ENCODE measurements around the gene NFE2L3. TPM values are rescaled to one million over a fixed set of nuclear protein-coding genes. Genes with fewer than 3 reads are reported as not detected.

Gene NFE2L3
- total RNA-seq, 1 donor from 2014 or later: 5.2 TPM

DNA sequence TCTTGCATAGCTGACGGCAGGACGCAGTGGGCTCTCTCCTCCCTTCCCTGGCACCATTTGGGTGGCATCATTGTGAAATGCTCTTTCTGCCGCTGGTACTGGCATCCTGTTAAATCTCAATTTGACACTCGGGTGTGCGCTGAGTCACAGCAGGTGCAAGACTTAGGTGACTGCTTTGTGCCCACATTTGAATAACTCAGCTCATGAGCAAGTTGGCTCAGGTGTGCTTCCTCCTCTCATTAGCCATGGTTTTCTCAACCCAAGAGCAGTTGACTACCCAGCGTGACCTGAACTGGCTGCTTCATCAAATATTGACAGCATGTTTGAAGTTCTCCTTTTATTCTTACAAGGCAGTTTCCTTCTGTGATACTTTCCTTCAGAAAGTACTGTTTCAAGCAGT is 24.6 kb upstream of the NFE2L3 start:
- intact Hi-C loops (cut with DNase I): no loop called here
- H3K27ac ChIP-seq: no peak overlapping the region

DNA sequence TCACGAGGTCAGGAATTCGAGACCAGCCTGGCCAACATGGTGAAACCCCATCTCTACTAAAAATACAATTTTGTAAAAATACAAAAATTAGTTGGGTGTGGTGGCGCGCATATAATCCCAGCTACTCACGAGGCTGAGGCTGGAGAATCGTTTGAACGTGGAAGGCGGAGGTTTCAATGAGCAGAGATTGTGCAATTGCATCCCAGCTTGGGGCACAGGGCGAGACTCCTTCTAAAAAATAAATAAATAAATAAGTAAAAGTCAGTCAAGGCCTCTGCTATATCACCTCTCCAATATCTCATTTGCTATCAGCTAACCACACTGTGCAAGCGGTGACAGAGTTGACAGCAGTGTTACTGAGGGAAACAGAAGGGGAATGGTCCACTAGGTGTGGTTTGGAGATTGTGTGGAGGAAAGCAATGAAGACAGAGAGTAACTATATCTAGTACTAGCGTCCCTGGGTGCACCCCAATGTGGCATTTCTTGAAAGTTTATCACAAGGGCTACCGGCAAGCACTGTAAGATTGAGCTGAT is 20.9 kb upstream of the NFE2L3 start:
- H3K9me3 ChIP-seq: no peaks in the 10 kb centered on the region

More for the DNA sequence above, 24.6 kb upstream of the NFE2L3 start:
- DNase-seq (ENCODE audit: extremely low spot score in 2 of 2): no peak
- no peaks in the 10 kb centered on the region for H3K9me3 ChIP-seq
- H3K4me3 ChIP-seq: no peak overlapping the region
- TF ChIP-seq, protein P1, sequence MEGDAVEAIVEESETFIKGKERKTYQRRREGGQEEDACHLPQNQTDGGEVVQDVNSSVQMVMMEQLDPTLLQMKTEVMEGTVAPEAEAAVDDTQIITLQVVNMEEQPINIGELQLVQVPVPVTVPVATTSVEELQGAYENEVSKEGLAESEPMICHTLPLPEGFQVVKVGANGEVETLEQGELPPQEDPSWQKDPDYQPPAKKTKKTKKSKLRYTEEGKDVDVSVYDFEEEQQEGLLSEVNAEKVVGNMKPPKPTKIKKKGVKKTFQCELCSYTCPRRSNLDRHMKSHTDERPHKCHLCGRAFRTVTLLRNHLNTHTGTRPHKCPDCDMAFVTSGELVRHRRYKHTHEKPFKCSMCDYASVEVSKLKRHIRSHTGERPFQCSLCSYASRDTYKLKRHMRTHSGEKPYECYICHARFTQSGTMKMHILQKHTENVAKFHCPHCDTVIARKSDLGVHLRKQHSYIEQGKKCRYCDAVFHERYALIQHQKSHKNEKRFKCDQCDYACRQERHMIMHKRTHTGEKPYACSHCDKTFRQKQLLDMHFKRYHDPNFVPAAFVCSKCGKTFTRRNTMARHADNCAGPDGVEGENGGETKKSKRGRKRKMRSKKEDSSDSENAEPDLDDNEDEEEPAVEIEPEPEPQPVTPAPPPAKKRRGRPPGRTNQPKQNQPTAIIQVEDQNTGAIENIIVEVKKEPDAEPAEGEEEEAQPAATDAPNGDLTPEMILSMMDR (IDR thresholded peaks at IDR 0.05): no peak
- TF ChIP-seq POLR2A (IDR thresholded peaks at IDR 0.05): no peak
- no peak for TF ChIP-seq POLR2AphosphoS5 (IDR thresholded peaks at IDR 0.05; ENCODE audit: insufficient read depth in 1 of 2, low read depth in 1 of 2)
- H3K4me1 ChIP-seq: no peaks in the 10 kb centered on the region
- H3K36me3 ChIP-seq: no peaks in the 10 kb centered on the region
- H3K27me3 ChIP-seq: no peaks in the 10 kb centered on the region

DNA sequence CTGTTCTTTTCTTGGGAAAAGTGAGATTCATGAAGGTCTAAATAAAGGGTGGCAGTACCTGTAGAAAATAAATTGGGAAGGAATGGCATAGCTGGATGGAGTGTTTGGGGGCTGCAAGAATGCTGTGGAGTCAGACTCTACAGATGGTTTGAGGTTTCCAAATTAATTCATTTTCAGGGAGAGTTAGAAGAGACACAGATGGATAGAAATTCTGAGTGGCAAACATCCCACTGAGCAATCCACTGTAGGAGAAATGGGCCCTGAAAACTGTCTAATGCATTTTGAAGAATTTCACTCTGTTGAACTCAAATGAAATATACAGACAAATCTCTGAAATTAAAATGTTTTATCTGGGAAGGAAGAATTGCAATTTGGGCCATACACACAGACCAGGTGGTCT is 16.9 kb upstream of the NFE2L3 start:
- TF ChIP-seq POLR2A (IDR thresholded peaks at IDR 0.05) (no peak), POLR2AphosphoS5 (IDR thresholded peaks at IDR 0.05; ENCODE audit: insufficient read depth in 1 of 2, low read depth in 1 of 2) (no peak)
- TF ChIP-seq, protein P1 (IDR thresholded peaks at IDR 0.05): no peak
- intact Hi-C loops (cut with DNase I): no loop called here
- no peaks in the 10 kb centered on the region for H3K9me3 ChIP-seq

More for the DNA sequence above, 20.9 kb upstream of the NFE2L3 start:
- no peak for DNase-seq (ENCODE audit: extremely low spot score in 2 of 2)
- Histone ChIP-seq H3K27me3 (no peaks in the 10 kb centered on the region), H3K36me3 (no peaks in the 10 kb centered on the region), H3K4me1 (no peaks in the 10 kb centered on the region), H3K27ac (no peak overlapping the region), H3K4me3 (no peak overlapping the region)
- intact Hi-C loops (cut with DNase I): no loop called here
- TF ChIP-seq POLR2AphosphoS5 (IDR thresholded peaks at IDR 0.05; ENCODE audit: insufficient read depth in 1 of 2, low read depth in 1 of 2) (no peak), POLR2A (IDR thresholded peaks at IDR 0.05) (no peak)
- TF ChIP-seq, protein P1 (IDR thresholded peaks at IDR 0.05): no peak

DNA sequence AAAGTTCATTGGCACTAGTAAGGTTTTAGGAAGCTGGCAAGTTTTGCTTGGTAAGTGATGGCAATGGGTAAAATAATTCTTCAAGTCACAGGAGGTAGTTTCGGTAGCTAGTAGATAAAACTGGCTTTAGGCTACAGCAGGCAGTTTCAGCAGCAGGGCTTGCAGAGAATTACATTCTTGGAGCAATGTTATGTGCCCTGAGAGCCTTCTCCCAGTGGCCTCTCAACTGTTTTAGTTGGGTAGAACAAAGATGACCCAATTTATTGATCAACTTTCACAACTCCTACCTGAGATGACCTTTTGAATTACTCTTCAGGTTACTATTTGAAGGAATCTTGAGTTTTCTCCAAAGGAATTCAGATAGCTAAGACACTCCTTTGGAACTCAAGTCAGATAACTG is 16.4 kb upstream of the NFE2L3 start:
- Histone ChIP-seq H3K4me1 (no peaks in the 10 kb centered on the region), H3K9me3 (no peaks in the 10 kb centered on the region), H3K36me3 (no peaks in the 10 kb centered on the region), H3K4me3 (no peak overlapping the region), H3K27ac (no peak overlapping the region), H3K27me3 (no peaks in the 10 kb centered on the region)
- TF ChIP-seq POLR2AphosphoS5 (IDR thresholded peaks at IDR 0.05; ENCODE audit: insufficient read depth in 1 of 2, low read depth in 1 of 2) (no peak), POLR2A (IDR thresholded peaks at IDR 0.05) (no peak)
- TF ChIP-seq, protein P1 (IDR thresholded peaks at IDR 0.05): no peak
- intact Hi-C loops (cut with DNase I): no loop called here
- DNase-seq (ENCODE audit: extremely low spot score in 2 of 2): no peak

More for the DNA sequence above, 16.9 kb upstream of the NFE2L3 start:
- no peak overlapping the region for H3K27ac ChIP-seq
- H3K27me3 ChIP-seq: no peaks in the 10 kb centered on the region
- no peaks in the 10 kb centered on the region for H3K4me1 ChIP-seq
- no peak for DNase-seq (ENCODE audit: extremely low spot score in 2 of 2)
- no peak overlapping the region for H3K4me3 ChIP-seq
- H3K36me3 ChIP-seq: no peaks in the 10 kb centered on the region

DNA sequence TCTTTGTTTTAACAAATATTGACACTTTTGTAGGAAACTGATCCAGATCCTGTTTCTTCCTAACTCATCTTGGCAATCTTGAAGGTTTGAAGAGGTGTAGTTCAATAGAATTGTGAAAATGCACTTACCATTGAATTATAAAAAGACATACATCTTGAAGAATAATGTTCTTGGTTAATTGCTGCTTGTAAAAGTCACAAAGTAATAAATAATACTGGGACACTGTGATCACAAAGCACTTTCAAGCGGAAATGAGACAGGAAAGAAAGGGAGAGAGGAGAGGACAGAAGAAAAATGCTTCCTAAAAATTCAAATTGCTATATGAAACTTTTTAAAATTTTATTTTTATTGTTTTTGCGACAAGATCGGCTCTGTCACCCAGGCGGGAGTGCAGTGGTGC is 15.2 kb upstream of the NFE2L3 start:
- Histone ChIP-seq H3K36me3 (no peaks in the 10 kb centered on the region), H3K4me3 (no peak overlapping the region), H3K27ac (no peak overlapping the region), H3K27me3 (no peaks in the 10 kb centered on the region), H3K4me1 (no peaks in the 10 kb centered on the region), H3K9me3 (no peaks in the 10 kb centered on the region)
- intact Hi-C loops (cut with DNase I): no loop called here
- DNase-seq (ENCODE audit: extremely low spot score in 2 of 2): no peak
- TF ChIP-seq, protein P1 (IDR thresholded peaks at IDR 0.05): no peak
- no peak for TF ChIP-seq POLR2A (IDR thresholded peaks at IDR 0.05)
- TF ChIP-seq POLR2AphosphoS5 (IDR thresholded peaks at IDR 0.05; ENCODE audit: insufficient read depth in 1 of 2, low read depth in 1 of 2): no peak
